GM06990 (cell line): ENCODE data around the gene ENTPD8.
A peak's percentile ranks its signal among the peaks of the same experiment; 100 is the strongest.

Source experiments
- DNase-seq: peaks from one replicate; pipeline ENCODE4 v3.0.0-alpha.2; 2011; ENCODE audit not compliant: insufficient read length; ENCODE audit errors: extremely low read depth
- H3K27me3 ChIP-seq: replicated peaks from 2 replicates; pipeline ENCODE4 v1.6.0; 2011; ENCODE audit warnings: low read length; ENCODE audit not compliant: control insufficient read depth, insufficient read depth
- H3K36me3 ChIP-seq: 2 replicates; pipeline ENCODE4 v1.5.1; 2011; ENCODE audit warnings: low read length; ENCODE audit not compliant: control insufficient read depth, insufficient read depth
- H3K4me3 ChIP-seq: replicated peaks from 2 replicates; pipeline ENCODE4 v1.5.1; 2011; ENCODE audit warnings: low read depth, mild to moderate bottlenecking, control low read depth, low read length
- TF ChIP-seq, protein P1 (sequence below): IDR thresholded peaks from 2 replicates; pipeline ENCODE4 v1.5.1; 2011; ENCODE audit warnings: low read length, control low read depth, mild to moderate bottlenecking, inconsistent platforms; ENCODE audit not compliant: insufficient read depth, poor library complexity, severe bottlenecking

Gene ENTPD8

DNA sequence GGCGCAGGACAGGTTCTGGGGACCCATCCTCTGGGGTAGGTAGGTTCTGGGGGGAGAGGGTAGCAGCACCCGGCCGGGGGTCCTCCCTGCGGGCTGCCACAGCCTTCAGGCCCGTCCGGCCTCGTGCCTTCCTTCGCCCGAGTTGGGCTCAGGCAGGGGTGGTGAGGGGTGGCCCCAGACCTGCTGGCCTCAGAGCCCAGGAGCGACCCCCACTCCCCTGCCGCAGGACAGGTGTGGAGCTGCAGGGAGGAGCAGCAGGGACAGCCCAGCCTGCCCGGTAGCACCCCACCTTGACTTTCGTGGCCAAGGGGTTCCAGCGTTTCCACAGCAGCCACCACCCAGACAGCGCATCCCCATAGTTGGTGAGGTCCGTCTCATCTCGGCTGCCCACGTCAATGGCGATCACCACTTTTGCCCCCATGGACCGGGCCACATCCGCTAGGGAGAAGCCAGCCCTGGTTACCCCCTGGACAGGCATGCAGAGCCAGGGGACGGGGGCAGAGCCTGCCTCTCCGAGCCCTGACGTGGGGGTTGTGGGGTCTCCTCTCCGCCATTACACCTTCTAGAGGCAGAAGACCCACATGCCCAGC, 21.3 kb upstream of the ENTPD8 start:
- Histone ChIP-seq H3K27me3 (no peaks in the 10 kb centered on the region), H3K36me3 (no peaks in the 10 kb centered on the region), H3K4me3 (no peak overlapping the region)
- TF ChIP-seq, protein P1, sequence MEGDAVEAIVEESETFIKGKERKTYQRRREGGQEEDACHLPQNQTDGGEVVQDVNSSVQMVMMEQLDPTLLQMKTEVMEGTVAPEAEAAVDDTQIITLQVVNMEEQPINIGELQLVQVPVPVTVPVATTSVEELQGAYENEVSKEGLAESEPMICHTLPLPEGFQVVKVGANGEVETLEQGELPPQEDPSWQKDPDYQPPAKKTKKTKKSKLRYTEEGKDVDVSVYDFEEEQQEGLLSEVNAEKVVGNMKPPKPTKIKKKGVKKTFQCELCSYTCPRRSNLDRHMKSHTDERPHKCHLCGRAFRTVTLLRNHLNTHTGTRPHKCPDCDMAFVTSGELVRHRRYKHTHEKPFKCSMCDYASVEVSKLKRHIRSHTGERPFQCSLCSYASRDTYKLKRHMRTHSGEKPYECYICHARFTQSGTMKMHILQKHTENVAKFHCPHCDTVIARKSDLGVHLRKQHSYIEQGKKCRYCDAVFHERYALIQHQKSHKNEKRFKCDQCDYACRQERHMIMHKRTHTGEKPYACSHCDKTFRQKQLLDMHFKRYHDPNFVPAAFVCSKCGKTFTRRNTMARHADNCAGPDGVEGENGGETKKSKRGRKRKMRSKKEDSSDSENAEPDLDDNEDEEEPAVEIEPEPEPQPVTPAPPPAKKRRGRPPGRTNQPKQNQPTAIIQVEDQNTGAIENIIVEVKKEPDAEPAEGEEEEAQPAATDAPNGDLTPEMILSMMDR = no peak
- DNase-seq = no peak

DNA sequence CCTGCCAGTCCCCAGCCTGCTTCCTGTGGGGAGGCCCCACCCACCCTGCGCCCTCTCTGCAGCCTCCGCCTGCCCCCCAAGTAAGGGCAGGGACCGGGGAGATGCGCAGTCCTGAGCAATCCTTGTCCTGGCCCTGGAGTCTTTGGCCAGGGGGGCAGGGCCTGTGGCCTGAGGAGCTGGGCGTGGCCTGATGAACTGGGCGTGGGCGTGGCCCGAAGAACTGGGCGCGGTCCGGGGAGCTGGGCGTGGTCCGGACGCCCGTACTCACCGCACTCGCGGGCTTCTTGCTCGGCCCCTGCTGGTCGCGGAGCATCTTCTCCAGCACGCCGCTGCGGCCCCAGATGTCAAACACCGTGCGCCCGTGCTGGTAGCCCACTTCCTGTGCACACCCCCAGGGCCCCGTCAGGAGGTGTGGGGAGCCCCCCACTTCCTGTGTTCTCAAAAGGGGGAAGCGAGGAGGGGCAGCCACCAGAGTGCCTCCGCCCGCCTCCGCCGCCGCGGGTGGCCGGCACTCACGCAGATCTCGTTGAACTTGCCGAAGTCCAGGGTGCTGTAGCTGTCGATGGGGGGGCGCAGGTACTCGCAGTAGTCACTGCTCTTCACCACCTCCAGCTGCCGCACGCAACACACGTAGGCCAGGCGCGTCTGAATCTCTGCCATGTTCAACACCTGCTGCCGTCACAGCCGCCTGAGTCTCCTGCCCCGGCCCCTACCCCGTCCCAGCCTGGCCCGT, 20.7 kb upstream of the ENTPD8 start:
- H3K4me3 ChIP-seq = peak overlapping the region; percentile 37
- peak; percentile 93 for DNase-seq
- TF ChIP-seq, protein P1 = peak; percentile 47
- peaks cover 3% of the 10 kb centered on the region for H3K36me3 ChIP-seq
- H3K27me3 ChIP-seq = no peaks in the 10 kb centered on the region

DNA sequence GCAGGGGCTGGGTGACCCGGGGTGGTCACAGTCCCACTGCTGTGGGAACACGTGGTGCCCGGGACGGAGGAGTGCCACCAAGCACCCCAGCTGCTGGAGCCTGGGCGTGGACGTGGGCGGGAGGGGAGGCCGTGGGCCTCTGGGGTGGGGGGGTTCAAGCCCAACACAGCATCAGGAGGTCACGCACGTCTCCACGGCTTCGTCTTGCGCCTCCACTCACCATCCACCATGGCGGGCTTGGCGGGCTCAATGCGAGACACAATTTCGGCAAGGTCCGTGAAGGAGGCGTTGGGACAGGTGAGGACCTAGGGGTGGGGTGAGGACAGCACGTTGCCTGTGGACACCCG, 20.1 kb upstream of the ENTPD8 start:
- peak overlapping the region; percentile 28 for H3K4me3 ChIP-seq
- H3K36me3 ChIP-seq = peaks cover 3% of the 10 kb centered on the region

DNA sequence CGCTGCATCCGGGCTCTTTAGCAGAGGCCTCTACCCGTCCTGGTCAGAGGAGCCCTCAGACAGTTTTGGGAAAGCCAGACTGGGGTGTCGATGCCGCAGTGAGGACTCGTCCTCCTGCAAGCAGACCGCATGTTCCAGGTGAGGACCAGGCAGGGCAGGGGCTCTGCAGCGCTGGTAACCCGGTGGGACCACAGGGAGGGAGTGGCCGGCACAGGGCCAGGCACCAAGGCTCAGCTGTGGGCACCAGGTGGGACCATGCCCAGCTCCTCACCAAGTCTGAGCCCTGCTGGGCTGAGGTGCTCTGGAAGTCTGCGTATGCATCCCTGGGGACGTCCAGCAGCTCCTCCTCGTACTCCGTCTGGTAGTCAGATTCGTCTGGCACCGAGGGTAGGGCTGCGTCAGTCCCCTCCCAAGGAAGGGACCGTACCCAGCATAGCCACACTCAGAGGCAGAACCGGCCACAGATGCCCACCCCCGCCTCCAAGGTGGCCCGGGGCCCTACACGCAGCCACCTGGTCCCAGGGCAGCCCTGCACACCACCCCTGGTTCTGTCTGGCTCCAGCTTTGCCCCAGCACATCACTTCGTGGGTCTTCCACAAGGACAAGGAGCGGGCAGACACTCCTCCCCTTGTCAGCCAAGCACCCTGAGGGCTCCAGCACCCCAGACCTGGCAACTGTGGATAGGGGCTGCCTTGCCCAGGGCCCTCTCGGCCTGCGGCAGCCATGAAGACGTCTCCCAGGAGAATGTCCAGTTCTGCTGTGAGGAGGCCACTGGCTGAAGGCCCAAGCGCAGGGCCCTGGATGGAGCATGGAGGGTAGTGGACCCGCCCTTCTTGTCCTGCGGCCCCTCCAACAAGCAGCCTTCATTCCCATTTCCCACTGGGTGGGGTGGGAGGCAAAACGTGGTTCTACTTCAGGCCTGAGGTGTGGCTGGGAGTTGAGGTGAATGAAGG, 19.5 kb upstream of the ENTPD8 start:
- Histone ChIP-seq H3K4me3 (no peak overlapping the region), H3K36me3 (peaks cover 3% of the 10 kb centered on the region), H3K27me3 (no peaks in the 10 kb centered on the region)
- no peak for DNase-seq
- TF ChIP-seq, protein P1 = no peak

More for the DNA sequence above, 20.1 kb upstream of the ENTPD8 start:
- no peaks in the 10 kb centered on the region for H3K27me3 ChIP-seq
- no peak for DNase-seq
- TF ChIP-seq, protein P1 = no peak

DNA sequence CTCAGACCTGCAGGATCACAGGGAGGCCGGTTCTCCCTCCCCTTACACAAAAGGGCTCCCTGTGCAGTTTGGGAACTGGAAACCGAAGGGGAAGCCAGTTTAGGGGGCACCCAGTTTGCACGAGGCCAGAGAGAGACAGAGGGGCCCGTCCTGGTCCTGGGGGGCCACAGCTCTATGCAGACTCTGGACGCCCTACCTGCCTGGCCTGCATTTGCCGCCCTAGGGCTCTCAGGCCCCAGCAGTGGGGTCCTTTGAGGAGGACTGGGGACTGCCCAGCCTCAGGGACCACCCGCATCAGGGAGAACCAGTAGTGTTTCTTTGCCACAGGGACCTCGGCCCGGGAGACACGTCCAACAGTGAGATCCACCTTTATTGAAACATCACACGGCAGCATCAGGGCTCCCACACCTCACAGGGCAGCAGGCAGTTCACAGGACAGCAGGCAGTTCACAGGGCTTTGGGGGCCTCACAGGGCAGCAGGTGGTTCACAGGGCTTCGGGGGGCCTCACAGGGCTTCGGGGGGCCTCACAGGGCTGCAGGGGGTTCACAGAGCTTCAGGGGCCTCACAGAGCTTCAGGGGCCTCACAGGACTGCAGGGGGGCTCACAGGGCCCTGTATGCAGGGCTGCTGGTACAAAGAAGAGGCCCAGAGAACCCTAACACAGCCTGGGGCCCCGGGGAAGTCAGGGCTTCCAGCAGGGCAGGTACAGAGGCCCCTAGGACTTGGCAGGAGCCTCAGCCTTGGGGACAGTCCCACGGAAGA, 18.6 kb upstream of the ENTPD8 start:
- no peaks in the 10 kb centered on the region for H3K27me3 ChIP-seq
- no peak for DNase-seq
- H3K36me3 ChIP-seq = peaks cover 5% of the 10 kb centered on the region
- peak overlapping the region; percentile 51 for H3K4me3 ChIP-seq
- TF ChIP-seq, protein P1 = no peak
